ENCODE data around the gene GNB3. TPM values are rescaled to one million over a fixed set of nuclear protein-coding genes. Genes with fewer than 3 reads are reported as not detected.

Gene GNB3
- total RNA-seq, 1 experiment from 2014 or later, result 14.0 TPM

DNA sequence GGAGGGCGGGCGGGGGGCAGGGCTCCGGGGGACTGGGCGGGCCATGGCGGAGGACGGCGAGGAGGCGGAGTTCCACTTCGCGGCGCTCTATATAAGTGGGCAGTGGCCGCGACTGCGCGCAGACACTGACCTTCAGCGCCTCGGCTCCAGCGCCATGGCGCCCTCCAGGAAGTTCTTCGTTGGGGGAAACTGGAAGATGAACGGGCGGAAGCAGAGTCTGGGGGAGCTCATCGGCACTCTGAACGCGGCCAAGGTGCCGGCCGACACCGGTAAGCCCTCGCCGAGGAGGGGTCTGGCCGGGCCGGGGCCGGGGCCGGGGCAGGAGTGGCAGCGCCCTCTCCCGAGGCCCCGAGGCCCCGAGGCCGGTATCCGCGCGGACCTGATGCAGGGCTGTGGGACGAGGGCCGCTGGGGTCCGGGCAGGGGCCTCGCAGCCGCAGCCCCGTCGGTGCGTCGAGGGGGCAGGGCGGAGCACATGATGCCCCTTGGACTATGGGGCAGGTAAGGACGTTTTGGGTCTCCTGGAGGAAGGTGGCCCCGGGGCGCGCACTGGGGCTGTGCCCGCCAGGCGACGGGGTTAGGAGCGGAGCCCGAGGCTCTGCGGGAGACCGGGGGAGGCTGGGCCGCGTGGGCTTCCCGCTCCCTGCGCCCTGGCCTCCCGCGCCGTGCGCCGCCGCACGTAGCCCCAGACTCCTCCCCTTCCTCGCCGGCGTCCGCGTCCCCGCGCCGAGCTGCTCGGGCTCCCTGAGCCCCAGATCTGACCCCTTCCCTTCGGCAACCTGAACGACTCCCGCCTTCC is 26.9 kb downstream of the GNB3 start, which contains the start of gene TPI1 (continued):
- TF ChIP-seq, protein P1, sequence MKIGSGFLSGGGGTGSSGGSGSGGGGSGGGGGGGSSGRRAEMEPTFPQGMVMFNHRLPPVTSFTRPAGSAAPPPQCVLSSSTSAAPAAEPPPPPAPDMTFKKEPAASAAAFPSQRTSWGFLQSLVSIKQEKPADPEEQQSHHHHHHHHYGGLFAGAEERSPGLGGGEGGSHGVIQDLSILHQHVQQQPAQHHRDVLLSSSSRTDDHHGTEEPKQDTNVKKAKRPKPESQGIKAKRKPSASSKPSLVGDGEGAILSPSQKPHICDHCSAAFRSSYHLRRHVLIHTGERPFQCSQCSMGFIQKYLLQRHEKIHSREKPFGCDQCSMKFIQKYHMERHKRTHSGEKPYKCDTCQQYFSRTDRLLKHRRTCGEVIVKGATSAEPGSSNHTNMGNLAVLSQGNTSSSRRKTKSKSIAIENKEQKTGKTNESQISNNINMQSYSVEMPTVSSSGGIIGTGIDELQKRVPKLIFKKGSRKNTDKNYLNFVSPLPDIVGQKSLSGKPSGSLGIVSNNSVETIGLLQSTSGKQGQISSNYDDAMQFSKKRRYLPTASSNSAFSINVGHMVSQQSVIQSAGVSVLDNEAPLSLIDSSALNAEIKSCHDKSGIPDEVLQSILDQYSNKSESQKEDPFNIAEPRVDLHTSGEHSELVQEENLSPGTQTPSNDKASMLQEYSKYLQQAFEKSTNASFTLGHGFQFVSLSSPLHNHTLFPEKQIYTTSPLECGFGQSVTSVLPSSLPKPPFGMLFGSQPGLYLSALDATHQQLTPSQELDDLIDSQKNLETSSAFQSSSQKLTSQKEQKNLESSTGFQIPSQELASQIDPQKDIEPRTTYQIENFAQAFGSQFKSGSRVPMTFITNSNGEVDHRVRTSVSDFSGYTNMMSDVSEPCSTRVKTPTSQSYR (CRISPR knock-in tag; IDR thresholded peaks at IDR 0.05), result peak; percentile 43; the same call in 1 of the 2 replicates
- TF ChIP-seq CBFB (CRISPR knock-in tag; IDR thresholded peaks at IDR 0.05; ENCODE audit: low read depth), result 0 out of 2 replicates have a peak, but pooled peaks have one; percentile 31
- TF ChIP-seq, protein P2, sequence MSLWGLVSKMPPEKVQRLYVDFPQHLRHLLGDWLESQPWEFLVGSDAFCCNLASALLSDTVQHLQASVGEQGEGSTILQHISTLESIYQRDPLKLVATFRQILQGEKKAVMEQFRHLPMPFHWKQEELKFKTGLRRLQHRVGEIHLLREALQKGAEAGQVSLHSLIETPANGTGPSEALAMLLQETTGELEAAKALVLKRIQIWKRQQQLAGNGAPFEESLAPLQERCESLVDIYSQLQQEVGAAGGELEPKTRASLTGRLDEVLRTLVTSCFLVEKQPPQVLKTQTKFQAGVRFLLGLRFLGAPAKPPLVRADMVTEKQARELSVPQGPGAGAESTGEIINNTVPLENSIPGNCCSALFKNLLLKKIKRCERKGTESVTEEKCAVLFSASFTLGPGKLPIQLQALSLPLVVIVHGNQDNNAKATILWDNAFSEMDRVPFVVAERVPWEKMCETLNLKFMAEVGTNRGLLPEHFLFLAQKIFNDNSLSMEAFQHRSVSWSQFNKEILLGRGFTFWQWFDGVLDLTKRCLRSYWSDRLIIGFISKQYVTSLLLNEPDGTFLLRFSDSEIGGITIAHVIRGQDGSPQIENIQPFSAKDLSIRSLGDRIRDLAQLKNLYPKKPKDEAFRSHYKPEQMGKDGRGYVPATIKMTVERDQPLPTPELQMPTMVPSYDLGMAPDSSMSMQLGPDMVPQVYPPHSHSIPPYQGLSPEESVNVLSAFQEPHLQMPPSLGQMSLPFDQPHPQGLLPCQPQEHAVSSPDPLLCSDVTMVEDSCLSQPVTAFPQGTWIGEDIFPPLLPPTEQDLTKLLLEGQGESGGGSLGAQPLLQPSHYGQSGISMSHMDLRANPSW (CRISPR knock-in tag; conservative IDR thresholded peaks at IDR 0.05; ENCODE audit: low read depth), result no peak
- TF ChIP-seq, protein P3, sequence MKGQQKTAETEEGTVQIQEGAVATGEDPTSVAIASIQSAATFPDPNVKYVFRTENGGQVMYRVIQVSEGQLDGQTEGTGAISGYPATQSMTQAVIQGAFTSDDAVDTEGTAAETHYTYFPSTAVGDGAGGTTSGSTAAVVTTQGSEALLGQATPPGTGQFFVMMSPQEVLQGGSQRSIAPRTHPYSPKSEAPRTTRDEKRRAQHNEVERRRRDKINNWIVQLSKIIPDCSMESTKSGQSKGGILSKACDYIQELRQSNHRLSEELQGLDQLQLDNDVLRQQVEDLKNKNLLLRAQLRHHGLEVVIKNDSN (CRISPR knock-in tag; IDR thresholded peaks at IDR 0.05), result no peak
- peak; percentile 61; the same call in 1 of the 2 replicates for TF ChIP-seq ZNF232 (CRISPR knock-in tag; IDR thresholded peaks at IDR 0.05)
- TF ChIP-seq, protein P4, sequence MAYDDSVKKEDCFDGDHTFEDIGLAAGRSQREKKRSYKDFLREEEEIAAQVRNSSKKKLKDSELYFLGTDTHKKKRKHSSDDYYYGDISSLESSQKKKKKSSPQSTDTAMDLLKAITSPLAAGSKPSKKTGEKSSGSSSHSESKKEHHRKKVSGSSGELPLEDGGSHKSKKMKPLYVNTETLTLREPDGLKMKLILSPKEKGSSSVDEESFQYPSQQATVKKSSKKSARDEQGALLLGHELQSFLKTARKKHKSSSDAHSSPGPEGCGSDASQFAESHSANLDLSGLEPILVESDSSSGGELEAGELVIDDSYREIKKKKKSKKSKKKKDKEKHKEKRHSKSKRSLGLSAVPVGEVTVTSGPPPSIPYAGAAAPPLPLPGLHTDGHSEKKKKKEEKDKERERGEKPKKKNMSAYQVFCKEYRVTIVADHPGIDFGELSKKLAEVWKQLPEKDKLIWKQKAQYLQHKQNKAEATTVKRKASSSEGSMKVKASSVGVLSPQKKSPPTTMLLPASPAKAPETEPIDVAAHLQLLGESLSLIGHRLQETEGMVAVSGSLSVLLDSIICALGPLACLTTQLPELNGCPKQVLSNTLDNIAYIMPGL (CRISPR knock-in tag; IDR thresholded peaks at IDR 0.05), result peak; percentile 89
- TF ChIP-seq, protein P5, sequence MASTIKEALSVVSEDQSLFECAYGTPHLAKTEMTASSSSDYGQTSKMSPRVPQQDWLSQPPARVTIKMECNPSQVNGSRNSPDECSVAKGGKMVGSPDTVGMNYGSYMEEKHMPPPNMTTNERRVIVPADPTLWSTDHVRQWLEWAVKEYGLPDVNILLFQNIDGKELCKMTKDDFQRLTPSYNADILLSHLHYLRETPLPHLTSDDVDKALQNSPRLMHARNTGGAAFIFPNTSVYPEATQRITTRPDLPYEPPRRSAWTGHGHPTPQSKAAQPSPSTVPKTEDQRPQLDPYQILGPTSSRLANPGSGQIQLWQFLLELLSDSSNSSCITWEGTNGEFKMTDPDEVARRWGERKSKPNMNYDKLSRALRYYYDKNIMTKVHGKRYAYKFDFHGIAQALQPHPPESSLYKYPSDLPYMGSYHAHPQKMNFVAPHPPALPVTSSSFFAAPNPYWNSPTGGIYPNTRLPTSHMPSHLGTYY (CRISPR knock-in tag; IDR thresholded peaks at IDR 0.05), result 0 out of 2 replicates have a peak, but pooled peaks have one; percentile 42
- TF ChIP-seq EMX1 (CRISPR knock-in tag; IDR thresholded peaks at IDR 0.05), result no peak
- TF ChIP-seq CREM (CRISPR knock-in tag; IDR thresholded peaks at IDR 0.05), result peak; percentile 33; the same call in 1 of the 2 replicates
- TF ChIP-seq, protein P6, sequence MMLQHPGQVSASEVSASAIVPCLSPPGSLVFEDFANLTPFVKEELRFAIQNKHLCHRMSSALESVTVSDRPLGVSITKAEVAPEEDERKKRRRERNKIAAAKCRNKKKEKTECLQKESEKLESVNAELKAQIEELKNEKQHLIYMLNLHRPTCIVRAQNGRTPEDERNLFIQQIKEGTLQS (CRISPR knock-in tag; conservative IDR thresholded peaks at IDR 0.05), result no peak
- no peak; the same call in 1 of the 2 replicates for TF ChIP-seq ESRRA (CRISPR knock-in tag; IDR thresholded peaks at IDR 0.05; ENCODE audit: borderline replicate concordance)
- TF ChIP-seq, protein P7, sequence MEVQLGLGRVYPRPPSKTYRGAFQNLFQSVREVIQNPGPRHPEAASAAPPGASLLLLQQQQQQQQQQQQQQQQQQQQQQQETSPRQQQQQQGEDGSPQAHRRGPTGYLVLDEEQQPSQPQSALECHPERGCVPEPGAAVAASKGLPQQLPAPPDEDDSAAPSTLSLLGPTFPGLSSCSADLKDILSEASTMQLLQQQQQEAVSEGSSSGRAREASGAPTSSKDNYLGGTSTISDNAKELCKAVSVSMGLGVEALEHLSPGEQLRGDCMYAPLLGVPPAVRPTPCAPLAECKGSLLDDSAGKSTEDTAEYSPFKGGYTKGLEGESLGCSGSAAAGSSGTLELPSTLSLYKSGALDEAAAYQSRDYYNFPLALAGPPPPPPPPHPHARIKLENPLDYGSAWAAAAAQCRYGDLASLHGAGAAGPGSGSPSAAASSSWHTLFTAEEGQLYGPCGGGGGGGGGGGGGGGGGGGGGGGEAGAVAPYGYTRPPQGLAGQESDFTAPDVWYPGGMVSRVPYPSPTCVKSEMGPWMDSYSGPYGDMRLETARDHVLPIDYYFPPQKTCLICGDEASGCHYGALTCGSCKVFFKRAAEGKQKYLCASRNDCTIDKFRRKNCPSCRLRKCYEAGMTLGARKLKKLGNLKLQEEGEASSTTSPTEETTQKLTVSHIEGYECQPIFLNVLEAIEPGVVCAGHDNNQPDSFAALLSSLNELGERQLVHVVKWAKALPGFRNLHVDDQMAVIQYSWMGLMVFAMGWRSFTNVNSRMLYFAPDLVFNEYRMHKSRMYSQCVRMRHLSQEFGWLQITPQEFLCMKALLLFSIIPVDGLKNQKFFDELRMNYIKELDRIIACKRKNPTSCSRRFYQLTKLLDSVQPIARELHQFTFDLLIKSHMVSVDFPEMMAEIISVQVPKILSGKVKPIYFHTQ (CRISPR knock-in tag; IDR thresholded peaks at IDR 0.05), result no peak
- TF ChIP-seq, protein P8, sequence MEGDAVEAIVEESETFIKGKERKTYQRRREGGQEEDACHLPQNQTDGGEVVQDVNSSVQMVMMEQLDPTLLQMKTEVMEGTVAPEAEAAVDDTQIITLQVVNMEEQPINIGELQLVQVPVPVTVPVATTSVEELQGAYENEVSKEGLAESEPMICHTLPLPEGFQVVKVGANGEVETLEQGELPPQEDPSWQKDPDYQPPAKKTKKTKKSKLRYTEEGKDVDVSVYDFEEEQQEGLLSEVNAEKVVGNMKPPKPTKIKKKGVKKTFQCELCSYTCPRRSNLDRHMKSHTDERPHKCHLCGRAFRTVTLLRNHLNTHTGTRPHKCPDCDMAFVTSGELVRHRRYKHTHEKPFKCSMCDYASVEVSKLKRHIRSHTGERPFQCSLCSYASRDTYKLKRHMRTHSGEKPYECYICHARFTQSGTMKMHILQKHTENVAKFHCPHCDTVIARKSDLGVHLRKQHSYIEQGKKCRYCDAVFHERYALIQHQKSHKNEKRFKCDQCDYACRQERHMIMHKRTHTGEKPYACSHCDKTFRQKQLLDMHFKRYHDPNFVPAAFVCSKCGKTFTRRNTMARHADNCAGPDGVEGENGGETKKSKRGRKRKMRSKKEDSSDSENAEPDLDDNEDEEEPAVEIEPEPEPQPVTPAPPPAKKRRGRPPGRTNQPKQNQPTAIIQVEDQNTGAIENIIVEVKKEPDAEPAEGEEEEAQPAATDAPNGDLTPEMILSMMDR (IDR thresholded peaks at IDR 0.05), result no peak
- TF ChIP-seq, protein P9, sequence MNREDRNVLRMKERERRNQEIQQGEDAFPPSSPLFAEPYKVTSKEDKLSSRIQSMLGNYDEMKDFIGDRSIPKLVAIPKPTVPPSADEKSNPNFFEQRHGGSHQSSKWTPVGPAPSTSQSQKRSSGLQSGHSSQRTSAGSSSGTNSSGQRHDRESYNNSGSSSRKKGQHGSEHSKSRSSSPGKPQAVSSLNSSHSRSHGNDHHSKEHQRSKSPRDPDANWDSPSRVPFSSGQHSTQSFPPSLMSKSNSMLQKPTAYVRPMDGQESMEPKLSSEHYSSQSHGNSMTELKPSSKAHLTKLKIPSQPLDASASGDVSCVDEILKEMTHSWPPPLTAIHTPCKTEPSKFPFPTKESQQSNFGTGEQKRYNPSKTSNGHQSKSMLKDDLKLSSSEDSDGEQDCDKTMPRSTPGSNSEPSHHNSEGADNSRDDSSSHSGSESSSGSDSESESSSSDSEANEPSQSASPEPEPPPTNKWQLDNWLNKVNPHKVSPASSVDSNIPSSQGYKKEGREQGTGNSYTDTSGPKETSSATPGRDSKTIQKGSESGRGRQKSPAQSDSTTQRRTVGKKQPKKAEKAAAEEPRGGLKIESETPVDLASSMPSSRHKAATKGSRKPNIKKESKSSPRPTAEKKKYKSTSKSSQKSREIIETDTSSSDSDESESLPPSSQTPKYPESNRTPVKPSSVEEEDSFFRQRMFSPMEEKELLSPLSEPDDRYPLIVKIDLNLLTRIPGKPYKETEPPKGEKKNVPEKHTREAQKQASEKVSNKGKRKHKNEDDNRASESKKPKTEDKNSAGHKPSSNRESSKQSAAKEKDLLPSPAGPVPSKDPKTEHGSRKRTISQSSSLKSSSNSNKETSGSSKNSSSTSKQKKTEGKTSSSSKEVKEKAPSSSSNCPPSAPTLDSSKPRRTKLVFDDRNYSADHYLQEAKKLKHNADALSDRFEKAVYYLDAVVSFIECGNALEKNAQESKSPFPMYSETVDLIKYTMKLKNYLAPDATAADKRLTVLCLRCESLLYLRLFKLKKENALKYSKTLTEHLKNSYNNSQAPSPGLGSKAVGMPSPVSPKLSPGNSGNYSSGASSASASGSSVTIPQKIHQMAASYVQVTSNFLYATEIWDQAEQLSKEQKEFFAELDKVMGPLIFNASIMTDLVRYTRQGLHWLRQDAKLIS (CRISPR knock-in tag; IDR thresholded peaks at IDR 0.05; ENCODE audit: borderline replicate concordance), result no peak
- TF ChIP-seq, protein P10, sequence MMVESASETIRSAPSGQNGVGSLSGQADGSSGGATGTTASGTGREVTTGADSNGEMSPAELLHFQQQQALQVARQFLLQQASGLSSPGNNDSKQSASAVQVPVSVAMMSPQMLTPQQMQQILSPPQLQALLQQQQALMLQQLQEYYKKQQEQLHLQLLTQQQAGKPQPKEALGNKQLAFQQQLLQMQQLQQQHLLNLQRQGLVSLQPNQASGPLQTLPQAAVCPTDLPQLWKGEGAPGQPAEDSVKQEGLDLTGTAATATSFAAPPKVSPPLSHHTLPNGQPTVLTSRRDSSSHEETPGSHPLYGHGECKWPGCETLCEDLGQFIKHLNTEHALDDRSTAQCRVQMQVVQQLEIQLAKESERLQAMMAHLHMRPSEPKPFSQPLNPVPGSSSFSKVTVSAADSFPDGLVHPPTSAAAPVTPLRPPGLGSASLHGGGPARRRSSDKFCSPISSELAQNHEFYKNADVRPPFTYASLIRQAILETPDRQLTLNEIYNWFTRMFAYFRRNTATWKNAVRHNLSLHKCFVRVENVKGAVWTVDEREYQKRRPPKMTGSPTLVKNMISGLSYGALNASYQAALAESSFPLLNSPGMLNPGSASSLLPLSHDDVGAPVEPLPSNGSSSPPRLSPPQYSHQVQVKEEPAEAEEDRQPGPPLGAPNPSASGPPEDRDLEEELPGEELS (CRISPR knock-in tag; IDR thresholded peaks at IDR 0.05), result peak; percentile 46; the same call in 1 of the 2 replicates

Measured in WTC11 (cell line).